ENCODE measurements around the gene CHSY1. TPM values are rescaled to one million over a fixed set of nuclear protein-coding genes. Genes with fewer than 3 reads are reported as not detected.

CHSY1 gene
- total and polyA plus RNA-seq, 2 of the 13 experiments (the other 11 are each of a cell fraction or from before 2014, with no cell fraction given) = 13.3 to 13.7 TPM

DNA sequence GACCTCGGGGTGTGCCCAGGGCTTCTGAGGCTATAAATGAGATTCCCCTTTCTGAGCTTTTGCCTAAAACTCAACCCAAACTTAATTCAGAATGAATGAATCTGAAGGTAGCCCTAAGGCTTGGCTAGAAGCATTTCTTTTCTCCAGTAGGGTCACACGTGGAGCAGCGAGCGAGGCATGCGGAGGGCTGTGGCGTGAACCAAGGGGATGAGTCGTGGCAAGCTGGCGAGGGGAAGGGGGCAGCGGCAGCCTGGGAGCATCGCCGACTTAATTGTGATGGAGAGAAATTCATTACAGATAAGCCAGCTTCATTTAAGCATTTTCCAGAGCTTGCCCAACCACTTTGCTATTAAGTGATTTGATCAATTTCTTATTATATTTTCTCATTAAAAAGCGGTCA is 79.9 kb downstream of the CHSY1 start (continued):
- TF ChIP-seq, protein P1, sequence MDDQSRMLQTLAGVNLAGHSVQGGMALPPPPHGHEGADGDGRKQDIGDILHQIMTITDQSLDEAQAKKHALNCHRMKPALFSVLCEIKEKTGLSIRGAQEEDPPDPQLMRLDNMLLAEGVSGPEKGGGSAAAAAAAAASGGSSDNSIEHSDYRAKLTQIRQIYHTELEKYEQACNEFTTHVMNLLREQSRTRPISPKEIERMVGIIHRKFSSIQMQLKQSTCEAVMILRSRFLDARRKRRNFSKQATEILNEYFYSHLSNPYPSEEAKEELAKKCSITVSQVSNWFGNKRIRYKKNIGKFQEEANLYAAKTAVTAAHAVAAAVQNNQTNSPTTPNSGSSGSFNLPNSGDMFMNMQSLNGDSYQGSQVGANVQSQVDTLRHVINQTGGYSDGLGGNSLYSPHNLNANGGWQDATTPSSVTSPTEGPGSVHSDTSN (CRISPR knock-in tag; IDR thresholded peaks at IDR 0.05; ENCODE audit: borderline replicate concordance) = no peak
- TF ChIP-seq, protein P2, sequence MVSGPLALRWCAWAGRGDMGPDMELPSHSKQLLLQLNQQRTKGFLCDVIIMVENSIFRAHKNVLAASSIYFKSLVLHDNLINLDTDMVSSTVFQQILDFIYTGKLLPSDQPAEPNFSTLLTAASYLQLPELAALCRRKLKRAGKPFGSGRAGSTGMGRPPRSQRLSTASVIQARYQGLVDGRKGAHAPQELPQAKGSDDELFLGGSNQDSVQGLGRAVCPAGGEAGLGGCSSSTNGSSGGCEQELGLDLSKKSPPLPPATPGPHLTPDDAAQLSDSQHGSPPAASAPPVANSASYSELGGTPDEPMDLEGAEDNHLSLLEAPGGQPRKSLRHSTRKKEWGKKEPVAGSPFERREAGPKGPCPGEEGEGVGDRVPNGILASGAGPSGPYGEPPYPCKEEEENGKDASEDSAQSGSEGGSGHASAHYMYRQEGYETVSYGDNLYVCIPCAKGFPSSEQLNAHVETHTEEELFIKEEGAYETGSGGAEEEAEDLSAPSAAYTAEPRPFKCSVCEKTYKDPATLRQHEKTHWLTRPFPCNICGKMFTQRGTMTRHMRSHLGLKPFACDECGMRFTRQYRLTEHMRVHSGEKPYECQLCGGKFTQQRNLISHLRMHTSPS (CRISPR knock-in tag; IDR thresholded peaks at IDR 0.05; ENCODE audit: low read depth) = no peak
- TF ChIP-seq, protein P3, sequence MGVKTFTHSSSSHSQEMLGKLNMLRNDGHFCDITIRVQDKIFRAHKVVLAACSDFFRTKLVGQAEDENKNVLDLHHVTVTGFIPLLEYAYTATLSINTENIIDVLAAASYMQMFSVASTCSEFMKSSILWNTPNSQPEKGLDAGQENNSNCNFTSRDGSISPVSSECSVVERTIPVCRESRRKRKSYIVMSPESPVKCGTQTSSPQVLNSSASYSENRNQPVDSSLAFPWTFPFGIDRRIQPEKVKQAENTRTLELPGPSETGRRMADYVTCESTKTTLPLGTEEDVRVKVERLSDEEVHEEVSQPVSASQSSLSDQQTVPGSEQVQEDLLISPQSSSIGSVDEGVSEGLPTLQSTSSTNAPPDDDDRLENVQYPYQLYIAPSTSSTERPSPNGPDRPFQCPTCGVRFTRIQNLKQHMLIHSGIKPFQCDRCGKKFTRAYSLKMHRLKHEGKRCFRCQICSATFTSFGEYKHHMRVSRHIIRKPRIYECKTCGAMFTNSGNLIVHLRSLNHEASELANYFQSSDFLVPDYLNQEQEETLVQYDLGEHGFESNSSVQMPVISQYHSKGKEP (CRISPR knock-in tag; IDR thresholded peaks at IDR 0.05) = no peak
- no peak for TF ChIP-seq GATAD1 (CRISPR knock-in tag; IDR thresholded peaks at IDR 0.05)
- no peak for TF ChIP-seq RFX3 (CRISPR knock-in tag; IDR thresholded peaks at IDR 0.05)

DNA sequence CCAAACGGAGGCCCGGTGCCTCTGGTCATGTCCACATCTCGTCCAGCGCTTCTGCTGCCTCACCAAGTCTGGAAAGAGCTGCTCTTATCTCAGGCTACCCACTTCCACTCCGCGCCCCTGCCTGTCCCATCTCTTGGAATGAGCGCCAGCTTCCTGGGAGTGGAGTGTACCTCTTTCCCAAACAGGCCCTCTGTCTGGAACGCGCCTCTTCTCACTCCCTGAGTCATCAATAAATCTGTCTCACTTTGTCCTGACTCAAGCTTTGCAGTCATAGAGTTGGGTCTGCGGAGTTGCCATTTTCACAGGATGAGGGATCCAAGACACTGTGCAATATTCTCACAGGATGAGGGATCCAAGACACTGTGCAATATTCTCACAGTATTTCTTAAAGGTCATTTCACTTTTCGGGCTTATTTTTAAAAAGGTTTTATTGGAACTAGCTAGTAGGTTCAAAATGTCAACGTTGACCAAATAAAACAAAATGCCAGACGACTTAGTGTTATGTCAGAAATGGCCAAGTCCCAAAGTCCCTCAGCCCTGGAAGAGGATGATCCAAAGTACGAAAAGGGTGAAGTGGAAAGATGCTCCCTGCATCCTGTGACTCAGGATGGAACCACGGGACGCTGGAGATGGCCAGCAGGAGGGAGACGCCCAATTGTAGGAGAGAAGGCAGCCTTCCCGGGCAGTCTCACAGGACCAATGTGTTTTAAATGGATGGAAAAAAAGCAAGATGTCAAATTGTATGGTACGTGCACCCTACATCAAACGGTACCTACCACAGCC is 81.1 kb downstream of the CHSY1 start:
- CTCF ChIA-PET (ENCODE audit: low intra/inter-chr PET ratio, low total read pairs) = no interaction called here
- in situ Hi-C loops (cut with HindIII; ENCODE audit: extremely low pct_ligation_motif_present, low pct_unique_long_range_greater_than_20kb) (no loop called here), intact Hi-C loops (cut with micrococcal nuclease; ENCODE audit: unreplicated experiment) (no loop called here)
- TF ChIP-seq HNRNPH1 (optimal IDR thresholded peaks at IDR 0.05; ENCODE audit: low read depth, low read length) (no peak), MAFK (conservative IDR thresholded peaks at IDR 0.05 in 1 of 2, IDR thresholded peaks at IDR 0.05 in 1 of 2; ENCODE audit: low read length in 2 of 2) (peak; percentile 33 to 44; a peak in 1 of 4 replicates), ZIK1 (CRISPR knock-in tag; IDR thresholded peaks at IDR 0.05; ENCODE audit: borderline replicate concordance, low read depth) (no peak), MAFF (IDR thresholded peaks at IDR 0.05; ENCODE audit: low read depth, low read length) (peak; percentile 35; the same call in 1 of the 2 replicates), ZNF510 (CRISPR knock-in tag; IDR thresholded peaks at IDR 0.05; ENCODE audit: low read depth) (no peak)
- TF ChIP-seq, protein P4, sequence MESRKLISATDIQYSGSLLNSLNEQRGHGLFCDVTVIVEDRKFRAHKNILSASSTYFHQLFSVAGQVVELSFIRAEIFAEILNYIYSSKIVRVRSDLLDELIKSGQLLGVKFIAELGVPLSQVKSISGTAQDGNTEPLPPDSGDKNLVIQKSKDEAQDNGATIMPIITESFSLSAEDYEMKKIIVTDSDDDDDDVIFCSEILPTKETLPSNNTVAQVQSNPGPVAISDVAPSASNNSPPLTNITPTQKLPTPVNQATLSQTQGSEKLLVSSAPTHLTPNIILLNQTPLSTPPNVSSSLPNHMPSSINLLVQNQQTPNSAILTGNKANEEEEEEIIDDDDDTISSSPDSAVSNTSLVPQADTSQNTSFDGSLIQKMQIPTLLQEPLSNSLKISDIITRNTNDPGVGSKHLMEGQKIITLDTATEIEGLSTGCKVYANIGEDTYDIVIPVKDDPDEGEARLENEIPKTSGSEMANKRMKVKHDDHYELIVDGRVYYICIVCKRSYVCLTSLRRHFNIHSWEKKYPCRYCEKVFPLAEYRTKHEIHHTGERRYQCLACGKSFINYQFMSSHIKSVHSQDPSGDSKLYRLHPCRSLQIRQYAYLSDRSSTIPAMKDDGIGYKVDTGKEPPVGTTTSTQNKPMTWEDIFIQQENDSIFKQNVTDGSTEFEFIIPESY (CRISPR knock-in tag; IDR thresholded peaks at IDR 0.05) = no peak
- TF ChIP-seq, protein P5, sequence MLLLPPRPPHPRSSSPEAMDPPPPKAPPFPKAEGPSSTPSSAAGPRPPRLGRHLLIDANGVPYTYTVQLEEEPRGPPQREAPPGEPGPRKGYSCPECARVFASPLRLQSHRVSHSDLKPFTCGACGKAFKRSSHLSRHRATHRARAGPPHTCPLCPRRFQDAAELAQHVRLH (CRISPR knock-in tag; IDR thresholded peaks at IDR 0.05; ENCODE audit: borderline replicate concordance, low read depth) = no peak
- TF ChIP-seq, protein P6, sequence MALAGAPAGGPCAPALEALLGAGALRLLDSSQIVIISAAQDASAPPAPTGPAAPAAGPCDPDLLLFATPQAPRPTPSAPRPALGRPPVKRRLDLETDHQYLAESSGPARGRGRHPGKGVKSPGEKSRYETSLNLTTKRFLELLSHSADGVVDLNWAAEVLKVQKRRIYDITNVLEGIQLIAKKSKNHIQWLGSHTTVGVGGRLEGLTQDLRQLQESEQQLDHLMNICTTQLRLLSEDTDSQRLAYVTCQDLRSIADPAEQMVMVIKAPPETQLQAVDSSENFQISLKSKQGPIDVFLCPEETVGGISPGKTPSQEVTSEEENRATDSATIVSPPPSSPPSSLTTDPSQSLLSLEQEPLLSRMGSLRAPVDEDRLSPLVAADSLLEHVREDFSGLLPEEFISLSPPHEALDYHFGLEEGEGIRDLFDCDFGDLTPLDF (CRISPR knock-in tag; IDR thresholded peaks at IDR 0.05) = no peak
- Histone ChIP-seq H3K4me1 (ENCODE audit: insufficient read depth, low read length) (peaks cover 31% of the 10 kb centered on the region), H3K27ac (ENCODE audit: extremely low read length, insufficient read depth, low read length) (no peak overlapping the region), H3K79me2 (ENCODE audit: insufficient read depth, low read length) (no peaks in the 10 kb centered on the region), H3K4me2 (ENCODE audit: low read depth, low read length) (no peak overlapping the region), H3K36me3 (replicated peaks in 1 of 2; ENCODE audit: control insufficient read depth in 1 of 2, insufficient read depth in 2 of 2, low read length in 2 of 2) (peaks cover 0 to 9% of the 10 kb centered on the region in 2 experiments; a peak in 1 of 5 replicates), H4K20me1 (ENCODE audit: insufficient read depth, low read length) (no peaks in the 10 kb centered on the region), H3K9me3 (ENCODE audit: low read length) (peaks cover 10% of the 10 kb centered on the region), H3K9ac (ENCODE audit: insufficient read depth, low read depth, low read length) (no peak overlapping the region), H2AFZ (ENCODE audit: low read length) (no peak overlapping the region), H3K4me3 (replicated peaks in 1 of 3; ENCODE audit: insufficient read depth in 1 of 3, low read depth in 2 of 3, low read length in 3 of 3) (no peak overlapping the region), H3K27me3 (ENCODE audit: control insufficient read depth in 1 of 2, insufficient read depth in 2 of 2, low read length in 2 of 2) (no peaks in the 10 kb centered on the region)
- no TSS peak for BruUV-seq (replicated peaks)
- ATAC-seq = no peak
- 61% methylated on average over 20 of the region's 20 CpGs for WGBS (ENCODE audit: low lambda C conversion rate)
- POLR2A ChIA-PET = no interaction called here
- no peak for DNase-seq (ENCODE audit: low spot score)
- no peak for FAIRE-seq

Measured in HepG2 (cell line).